HG02571 (cell line): ENCODE results near the gene EML5.
"Not testable (repeated sequence)": the region's sequence is repeated elsewhere in the genome, so short reads cannot be mapped to it uniquely, and the experiment has no call there.

ENCODE experiments used
- ATAC-seq: cut with Tn5 transposase; IDR thresholded peaks from one replicate; pipeline ENCODE4 v1.9.1; 2021; ENCODE audit warnings: mild to moderate bottlenecking, moderate library complexity; ENCODE audit not compliant: unreplicated experiment

EML5 gene

DNA sequence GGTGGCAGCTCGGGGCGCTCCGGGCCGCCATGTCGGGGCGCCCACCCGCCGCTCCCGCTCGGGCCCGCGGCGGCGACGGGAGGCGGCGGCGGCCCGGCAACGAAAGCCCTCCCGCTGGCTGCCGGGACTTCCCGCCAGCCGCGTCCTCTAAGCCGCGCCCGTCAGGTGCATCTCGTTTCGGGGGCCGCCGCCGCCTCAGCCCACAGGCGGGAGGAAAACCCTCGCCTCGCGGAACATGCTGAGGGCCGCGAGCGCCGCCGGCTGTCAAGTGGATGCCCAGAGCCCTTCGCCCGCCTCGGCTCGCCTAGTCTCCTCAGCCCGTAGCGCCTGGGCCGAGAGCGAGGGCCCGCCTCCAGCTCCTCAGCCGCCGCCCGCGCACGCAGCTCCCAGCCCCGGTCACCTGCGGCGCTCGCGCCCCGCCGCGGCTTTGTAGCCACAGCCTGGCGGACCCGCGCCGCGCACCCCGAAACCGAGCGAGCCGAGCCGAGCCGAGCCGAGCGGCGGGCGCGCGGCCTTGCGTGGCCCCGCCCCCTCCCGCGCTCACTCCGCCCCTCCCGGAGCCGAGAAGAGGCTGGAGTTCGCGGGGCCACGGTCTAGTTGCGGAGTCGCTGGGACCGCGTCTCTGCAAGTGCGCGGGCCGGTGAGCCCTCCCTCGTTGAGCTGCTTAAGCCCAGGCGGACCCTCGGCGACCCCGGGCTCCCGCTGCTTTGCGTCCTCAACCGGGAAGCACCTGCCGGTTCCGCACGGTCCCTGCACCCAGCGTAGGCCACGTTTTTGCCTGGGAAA is at the start of gene EML5:
Gene EML5 (minus strand): TSS at position 481 of the 786 bp plus-strand sequence. CDS start 450 bp downstream, at position 31.
- peak; percentile 85 for ATAC-seq

GRCh38 chr14:88842414-88842813 is 49.7 kb upstream of the EML5 start:
- no peak for ATAC-seq

DNA sequence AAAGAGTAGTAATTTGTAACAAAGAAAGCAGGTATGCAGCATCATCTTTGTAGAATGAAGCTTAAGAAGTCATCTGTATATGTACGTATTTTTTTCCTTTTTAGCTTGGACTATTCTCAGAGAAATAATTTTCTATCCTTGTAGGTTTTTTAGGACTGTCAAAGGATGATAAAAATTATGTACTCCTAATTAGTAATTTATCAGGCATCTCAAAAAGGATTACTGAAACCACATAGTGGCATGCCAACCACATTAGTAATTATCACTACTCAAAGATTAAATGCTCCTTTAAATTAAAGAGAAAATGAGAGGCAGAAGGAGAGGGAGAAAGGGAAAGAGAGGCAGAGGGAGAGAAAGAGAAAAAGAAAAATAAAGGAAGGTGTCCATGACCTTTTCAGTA is 49.0 kb upstream of the EML5 start:
- no peak for ATAC-seq

DNA sequence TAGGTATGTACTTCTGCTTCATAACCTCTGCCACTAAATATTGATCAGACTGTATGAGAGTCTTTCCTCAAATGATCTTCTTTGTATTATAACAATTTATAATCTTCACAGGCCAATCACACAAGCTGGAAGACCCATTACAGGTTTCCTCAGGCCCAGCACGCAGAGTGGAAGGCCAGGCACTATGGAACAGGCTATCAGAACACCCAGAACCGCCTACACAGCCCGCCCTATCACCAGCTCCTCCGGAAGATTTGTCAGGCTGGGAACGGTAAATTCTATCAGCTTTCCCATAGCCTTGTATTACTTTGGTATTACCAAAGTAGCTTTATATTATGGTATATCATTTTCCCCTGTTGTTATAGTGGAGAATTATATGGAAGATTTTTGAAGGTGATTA is 48.2 kb upstream of the EML5 start:
- no peak for ATAC-seq

DNA sequence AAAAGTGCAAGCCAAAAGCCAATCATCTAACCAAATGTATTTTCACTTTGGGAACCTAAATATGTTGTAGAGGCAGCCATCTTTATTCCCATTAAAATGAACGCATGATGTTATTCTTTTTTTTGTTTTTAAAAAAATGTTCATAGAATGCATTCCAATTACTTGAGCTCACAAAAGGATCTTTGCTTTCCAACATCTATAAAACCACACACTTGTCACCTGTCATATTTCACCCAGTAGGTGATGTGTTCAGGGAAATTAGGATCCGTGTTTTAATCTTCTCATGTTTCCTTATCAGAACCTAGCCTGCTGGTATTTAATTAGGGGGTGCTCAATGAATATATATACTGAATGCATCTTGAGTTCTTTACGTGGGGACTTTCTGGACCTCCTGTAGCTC is 45.3 kb upstream of the EML5 start:
- no peak for ATAC-seq

GRCh38 chr14:88837495-88837894 is 44.7 kb upstream of the EML5 start:
- ATAC-seq = no peak

- no peak for ATAC-seq
Observed at GRCh38 chr14:88835661-88836060, 42.9 kb upstream of the EML5 start.

- no peak for ATAC-seq
Observed at GRCh38 chr14:88834883-88835431, 42.2 kb upstream of the EML5 start.

DNA sequence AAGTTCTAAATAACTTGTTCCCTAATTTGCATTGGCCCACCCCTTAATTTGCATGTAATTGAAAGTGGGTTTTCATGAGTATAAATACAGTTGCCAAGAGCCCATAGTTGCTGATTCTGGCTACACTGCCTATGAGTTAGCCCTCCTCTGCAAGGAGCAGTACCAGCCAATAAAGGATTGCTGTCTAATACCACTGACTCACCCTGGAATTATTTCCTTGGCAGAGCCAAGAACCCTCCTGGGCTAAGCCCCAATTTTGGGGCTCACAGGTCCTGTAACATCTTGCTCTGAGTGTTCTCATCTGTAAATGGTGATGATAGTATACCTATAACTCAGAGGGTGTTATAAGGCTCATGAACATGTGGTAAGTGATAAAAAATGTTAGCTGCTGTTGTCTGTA is 38.5 kb upstream of the EML5 start:
- ATAC-seq = no peak

- ATAC-seq = no peak
Observed at GRCh38 chr14:88829685-88830302, 37.0 kb upstream of the EML5 start.

GRCh38 chr14:88829188-88829587 is 36.4 kb upstream of the EML5 start:
- ATAC-seq = no peak

DNA sequence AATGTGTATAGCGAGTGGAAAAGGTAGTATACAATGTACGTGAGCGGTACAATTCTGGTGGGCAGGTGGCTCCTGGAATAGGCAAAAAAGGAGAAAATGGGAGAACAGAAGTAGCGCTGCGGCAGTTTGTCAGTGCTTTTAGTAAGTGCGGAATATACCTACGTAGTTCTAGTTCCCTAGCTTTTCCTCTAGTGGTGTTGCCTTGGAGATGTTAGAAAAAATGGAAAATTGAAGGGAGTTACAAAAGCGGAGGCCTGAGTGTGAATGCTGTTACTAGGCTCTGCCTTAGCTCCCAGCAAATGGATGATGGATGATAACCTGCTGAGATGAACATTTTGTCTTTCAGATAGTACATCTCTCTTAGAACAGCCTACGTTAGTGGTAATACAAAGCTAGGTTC is 32.8 kb upstream of the EML5 start:
- no peak for ATAC-seq

DNA sequence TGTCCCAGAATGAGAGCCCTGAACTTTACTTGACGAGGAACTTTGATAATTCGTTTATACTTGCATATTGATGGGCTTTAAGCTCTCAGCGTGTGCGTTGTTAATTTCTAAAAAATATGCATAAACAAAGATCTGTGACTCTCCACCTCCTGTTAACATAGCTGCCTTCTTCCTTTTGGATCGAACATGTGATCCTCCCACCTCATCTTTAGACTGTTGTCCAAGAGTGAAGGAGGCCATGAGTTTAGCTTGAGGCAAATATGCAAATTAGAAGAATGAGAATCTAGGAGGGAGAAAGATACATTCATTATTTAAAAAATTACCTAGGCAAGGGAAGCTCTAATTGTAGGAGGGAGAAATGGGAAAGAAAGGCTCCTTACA is 32.3 kb upstream of the EML5 start:
- ATAC-seq = no peak

- ATAC-seq = peak; percentile 99
Observed at GRCh38 chr14:88824314-88825077, 31.7 kb upstream of the EML5 start, which contains the start of gene TTC8. Gene TTC8 (plus strand): TSS chr14:88824651. CDS start chr14:88824708, 57 bp downstream.

- no peak for ATAC-seq
Observed at GRCh38 chr14:88823968-88824313, 31.2 kb upstream of the EML5 start.

DNA sequence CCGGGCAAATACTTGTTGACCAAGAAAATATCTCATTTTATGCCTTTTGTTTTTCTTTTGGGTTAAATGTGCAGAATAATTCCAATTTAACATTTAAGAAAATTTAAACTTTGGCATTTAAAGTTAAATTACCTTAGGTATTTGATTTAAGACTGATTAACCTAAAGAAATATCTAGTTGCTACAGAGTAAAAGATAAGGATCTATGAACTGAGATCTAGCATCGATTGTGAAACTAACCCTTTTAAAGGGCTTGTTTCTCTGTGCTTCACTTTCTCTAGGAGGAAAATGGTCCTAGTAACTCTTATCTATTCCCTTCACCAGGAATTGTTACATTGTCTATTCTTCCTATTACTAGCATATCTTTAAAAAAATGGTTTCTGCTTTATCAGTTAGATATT is 29.1 kb upstream of the EML5 start:
- ATAC-seq = no peak

GRCh38 chr14:88821378-88821777 is 28.6 kb upstream of the EML5 start:
- no peak for ATAC-seq

DNA sequence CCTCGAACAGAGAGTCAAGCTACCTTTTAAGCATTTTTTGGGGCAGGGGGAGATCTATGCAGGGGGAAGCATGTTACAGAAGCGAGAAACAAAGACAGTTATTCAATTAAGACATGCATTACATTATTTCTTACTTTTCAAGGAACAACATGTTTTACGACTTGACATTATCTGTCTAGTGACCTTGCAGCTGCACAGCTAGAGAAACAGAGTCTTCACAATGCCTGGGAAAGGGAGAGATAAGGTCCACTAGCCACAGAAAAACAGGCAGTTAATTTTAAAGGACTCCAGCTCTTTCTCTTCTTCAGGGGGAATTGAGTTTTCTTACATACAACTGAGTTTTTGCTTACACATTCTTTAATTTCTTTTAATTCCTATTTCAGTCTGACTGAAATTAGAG is 26.9 kb upstream of the EML5 start:
- not testable (repeated sequence) for ATAC-seq

- no peak for ATAC-seq
Observed at GRCh38 chr14:88818018-88818417, 25.3 kb upstream of the EML5 start.

GRCh38 chr14:88815980-88816379 is 23.2 kb upstream of the EML5 start:
- no peak for ATAC-seq

GRCh38 chr14:88808359-88808758 is 15.6 kb upstream of the EML5 start:
- no peak for ATAC-seq

DNA sequence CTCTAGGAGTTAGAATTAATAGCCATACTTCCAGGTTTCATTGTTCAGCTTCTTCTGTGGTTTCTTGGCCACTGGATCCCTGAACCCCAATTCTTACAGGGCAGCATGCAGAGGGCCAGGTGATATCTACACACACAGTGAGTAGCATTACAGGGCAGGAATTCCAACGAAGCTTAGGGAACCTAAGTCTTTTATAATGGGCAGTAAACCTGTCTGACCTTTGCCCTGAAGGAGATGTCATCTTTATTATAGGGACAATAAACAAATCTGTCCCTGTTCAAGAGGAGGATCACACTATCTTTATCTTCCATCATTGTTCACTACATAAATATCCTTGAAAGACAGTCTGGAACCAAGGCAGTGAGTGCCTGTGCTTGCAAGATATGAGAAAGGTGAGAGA is 11.7 kb upstream of the EML5 start:
- ATAC-seq = no peak
